ENCODE data around the gene INF2. TPM values are rescaled to one million over a fixed set of nuclear protein-coding genes. Genes with fewer than 3 reads are reported as not detected.

INF2 gene
- total RNA-seq, 2 experiments from 2014 or later = 61.5 to 65.0 TPM

DNA sequence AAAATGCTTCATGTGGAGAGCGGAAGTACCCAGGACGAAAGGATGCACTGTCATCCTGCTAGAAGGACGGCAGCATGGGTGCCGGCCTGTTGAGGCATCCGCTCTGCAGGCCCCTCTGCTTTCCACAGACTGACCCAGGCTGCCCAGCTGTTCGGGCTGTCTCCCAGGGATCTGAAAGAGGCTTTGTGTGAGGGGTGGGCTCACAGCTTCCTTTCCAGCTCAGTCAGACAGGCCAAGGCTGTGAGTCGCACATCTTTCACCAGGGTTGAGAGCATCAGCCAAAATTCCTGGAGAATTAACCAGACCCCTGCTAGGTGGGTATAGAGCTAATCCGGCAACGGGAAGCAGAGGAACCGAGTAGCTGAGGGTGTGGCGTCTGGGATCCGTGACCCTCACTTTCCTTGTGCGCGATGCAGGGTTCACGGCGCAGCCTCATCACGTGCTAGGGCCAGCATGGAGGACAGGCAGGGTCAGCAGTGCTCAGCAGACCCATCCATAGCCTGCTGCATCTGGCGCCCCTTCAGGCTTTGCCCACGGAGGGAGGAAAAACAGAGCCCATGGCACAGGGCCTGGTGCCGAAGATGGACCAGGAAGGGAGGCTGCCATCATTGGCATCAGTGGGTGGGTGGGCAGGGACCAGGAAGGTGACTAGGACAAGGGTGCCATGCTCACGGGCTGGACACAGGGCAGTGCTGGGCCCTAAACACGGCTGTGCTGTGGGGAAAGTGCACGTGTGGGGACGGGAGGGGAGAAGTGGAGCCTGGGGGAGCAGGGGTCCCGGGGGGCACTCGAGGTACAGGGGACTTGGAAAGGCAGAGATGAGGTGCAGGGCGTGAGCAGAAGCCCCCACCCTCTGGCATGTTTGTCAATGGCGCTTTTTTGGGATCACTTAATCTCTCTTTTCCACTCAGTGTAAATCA, 54.3 kb downstream of the INF2 start:
- TF ChIP-seq, protein P1, sequence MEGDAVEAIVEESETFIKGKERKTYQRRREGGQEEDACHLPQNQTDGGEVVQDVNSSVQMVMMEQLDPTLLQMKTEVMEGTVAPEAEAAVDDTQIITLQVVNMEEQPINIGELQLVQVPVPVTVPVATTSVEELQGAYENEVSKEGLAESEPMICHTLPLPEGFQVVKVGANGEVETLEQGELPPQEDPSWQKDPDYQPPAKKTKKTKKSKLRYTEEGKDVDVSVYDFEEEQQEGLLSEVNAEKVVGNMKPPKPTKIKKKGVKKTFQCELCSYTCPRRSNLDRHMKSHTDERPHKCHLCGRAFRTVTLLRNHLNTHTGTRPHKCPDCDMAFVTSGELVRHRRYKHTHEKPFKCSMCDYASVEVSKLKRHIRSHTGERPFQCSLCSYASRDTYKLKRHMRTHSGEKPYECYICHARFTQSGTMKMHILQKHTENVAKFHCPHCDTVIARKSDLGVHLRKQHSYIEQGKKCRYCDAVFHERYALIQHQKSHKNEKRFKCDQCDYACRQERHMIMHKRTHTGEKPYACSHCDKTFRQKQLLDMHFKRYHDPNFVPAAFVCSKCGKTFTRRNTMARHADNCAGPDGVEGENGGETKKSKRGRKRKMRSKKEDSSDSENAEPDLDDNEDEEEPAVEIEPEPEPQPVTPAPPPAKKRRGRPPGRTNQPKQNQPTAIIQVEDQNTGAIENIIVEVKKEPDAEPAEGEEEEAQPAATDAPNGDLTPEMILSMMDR (IDR thresholded peaks at IDR 0.05) = no peak
- Mint-ChIP-seq H3K27me3 (no peaks in the 10 kb centered on the region), H3K9me3 (no peaks in the 10 kb centered on the region), H3K4me1 (ENCODE audit: low read depth) (peaks cover 20% of the 10 kb centered on the region), H3K4me3 (no peak overlapping the region), H3K36me3 (ENCODE audit: low read depth) (no peaks in the 10 kb centered on the region), H3K27ac (no peak overlapping the region)
- ATAC-seq (no peak), DNase-seq (no peak)
- ChIA-PET CTCF (interaction anchor here (1.2 kb wide), 1 partner anchor 20 kb away, joined by 4 read pairs; no protein-coding TSS in a partner anchor), POLR2A (interaction anchor here (1.2 kb wide), 1 partner anchor 9 kb away, joined by 5 read pairs; the partner anchor contains the start of gene SIVA1)
- intact Hi-C loops (cut with micrococcal nuclease) = no loop called here

DNA sequence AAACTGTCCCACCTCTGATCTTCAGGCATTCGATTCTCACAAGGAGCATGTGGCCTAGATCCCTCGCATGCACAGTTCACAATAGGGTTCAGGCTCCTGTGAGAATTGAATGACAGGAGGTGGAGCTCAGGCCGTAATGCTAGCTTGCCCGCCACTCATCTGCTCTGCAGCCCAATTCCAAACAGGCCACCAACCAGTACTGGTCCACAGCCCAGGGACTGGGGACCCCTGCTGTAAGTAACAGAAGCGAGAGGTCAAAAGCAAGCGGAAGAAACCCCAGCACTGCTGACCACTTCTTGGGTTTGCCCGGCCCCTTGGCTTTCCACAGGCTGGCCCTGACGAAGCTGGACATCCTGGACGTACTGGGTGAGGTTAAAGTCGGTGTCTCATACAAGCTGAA, 55.1 kb downstream of the INF2 start:
- no peaks in the 10 kb centered on the region for H3K27me3 Mint-ChIP-seq
- TF ChIP-seq, protein P1 (IDR thresholded peaks at IDR 0.05) = no peak
- intact Hi-C loops (cut with micrococcal nuclease) = no loop called here
- POLR2A ChIA-PET = no interaction called here
- no peaks in the 10 kb centered on the region for H3K9me3 Mint-ChIP-seq
- H3K36me3 Mint-ChIP-seq (ENCODE audit: low read depth) = no peaks in the 10 kb centered on the region
- H3K4me1 Mint-ChIP-seq (ENCODE audit: low read depth) = peaks cover 20% of the 10 kb centered on the region
- CTCF ChIA-PET = interaction anchor here (1.2 kb wide), 1 partner anchor 21 kb away, joined by 4 read pairs; no protein-coding TSS in a partner anchor
- no peak overlapping the region for H3K27ac Mint-ChIP-seq
- no peak overlapping the region for H3K4me3 Mint-ChIP-seq
- ATAC-seq = no peak
- no peak for DNase-seq

DNA sequence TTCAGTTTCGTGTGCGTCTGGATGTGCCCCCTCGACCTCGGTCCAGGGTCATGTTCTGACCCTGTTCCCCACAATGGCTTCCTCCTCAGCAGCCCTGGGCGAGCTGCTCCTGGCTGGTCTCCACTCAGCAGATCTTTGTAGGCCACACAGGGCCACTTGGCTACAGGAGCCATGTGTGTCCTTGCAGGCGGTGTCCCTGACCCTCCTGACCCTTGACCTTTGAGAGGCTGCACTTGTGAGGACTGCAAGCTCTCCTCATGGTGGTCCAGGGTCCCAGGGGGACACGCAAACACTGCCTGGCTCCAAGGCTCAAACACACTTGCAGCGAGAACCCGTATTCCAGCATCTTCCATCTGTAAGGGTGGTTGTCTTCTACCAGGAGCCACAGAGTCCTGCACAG, 56.0 kb downstream of the INF2 start:
- intact Hi-C loops (cut with micrococcal nuclease) = no loop called here
- H3K27ac Mint-ChIP-seq = peak overlapping the region; percentile 76
- H3K4me3 Mint-ChIP-seq = no peak overlapping the region
- no peaks in the 10 kb centered on the region for H3K9me3 Mint-ChIP-seq
- no peaks in the 10 kb centered on the region for H3K27me3 Mint-ChIP-seq
- peaks cover 20% of the 10 kb centered on the region for H3K4me1 Mint-ChIP-seq (ENCODE audit: low read depth)
- DNase-seq (no peak), ATAC-seq (no peak)
- TF ChIP-seq, protein P1 (IDR thresholded peaks at IDR 0.05) = no peak
- POLR2A ChIA-PET = no interaction called here
- H3K36me3 Mint-ChIP-seq (ENCODE audit: low read depth) = no peaks in the 10 kb centered on the region
- CTCF ChIA-PET = interaction anchor here (1.2 kb wide), 1 partner anchor 22 kb away, joined by 4 read pairs; no protein-coding TSS in a partner anchor

DNA sequence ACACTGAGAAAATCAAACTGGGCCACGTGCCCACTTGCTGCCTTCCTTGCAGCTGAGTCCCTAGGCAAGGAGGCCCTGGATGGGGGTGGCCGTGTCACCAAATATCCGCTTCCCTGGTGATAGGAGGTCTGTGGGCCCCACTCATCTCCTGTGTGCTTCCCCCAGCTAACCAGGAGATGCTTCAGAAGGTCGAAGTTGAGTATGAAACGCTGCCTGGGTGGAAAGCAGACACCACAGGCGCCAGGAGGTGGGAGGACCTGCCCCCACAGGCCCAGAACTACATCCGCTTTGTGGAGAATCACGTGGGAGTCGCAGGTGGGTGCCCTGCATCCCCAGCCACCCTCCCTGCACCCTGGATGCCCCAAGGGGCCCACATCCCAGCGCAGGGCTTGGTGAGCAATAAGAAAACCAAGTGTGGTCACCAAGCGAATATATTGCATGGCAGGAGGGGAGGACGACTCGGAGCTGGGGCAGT, 56.7 kb downstream of the INF2 start:
- Mint-ChIP-seq H3K36me3 (ENCODE audit: low read depth) (no peaks in the 10 kb centered on the region), H3K27me3 (no peaks in the 10 kb centered on the region), H3K9me3 (no peaks in the 10 kb centered on the region), H3K4me1 (ENCODE audit: low read depth) (peaks cover 20% of the 10 kb centered on the region), H3K27ac (peak overlapping the region; percentile 76), H3K4me3 (no peak overlapping the region)
- DNase-seq = peak; percentile 77
- intact Hi-C loops (cut with micrococcal nuclease) = no loop called here
- peak; percentile 75 for ATAC-seq
- CTCF ChIA-PET = no interaction called here
- POLR2A ChIA-PET = no interaction called here
- TF ChIP-seq, protein P1 (IDR thresholded peaks at IDR 0.05) = no peak

GRCh38 chr14:104746934-104747481, 57.6 kb downstream of the INF2 start:
- intact Hi-C loops (cut with micrococcal nuclease) = no loop called here
- no peaks in the 10 kb centered on the region for H3K27me3 Mint-ChIP-seq
- TF ChIP-seq, protein P1 (IDR thresholded peaks at IDR 0.05) = no peak
- H3K36me3 Mint-ChIP-seq (ENCODE audit: low read depth) = no peaks in the 10 kb centered on the region
- no peak for DNase-seq
- ATAC-seq = no peak
- no peak overlapping the region for H3K4me3 Mint-ChIP-seq
- H3K27ac Mint-ChIP-seq = no peak overlapping the region
- CTCF ChIA-PET = no interaction called here
- peaks cover 20% of the 10 kb centered on the region for H3K4me1 Mint-ChIP-seq (ENCODE audit: low read depth)
- no peaks in the 10 kb centered on the region for H3K9me3 Mint-ChIP-seq
- POLR2A ChIA-PET = no interaction called here
